Neutrophil (primary cell): ENCODE data around the gene SERPINE2.

Source experiments
- H3K27ac ChIP-seq: fragments of 200-600 bp; sonication (generic); 2 replicates; pipeline ENCODE4 v1.5.1; 2016; ENCODE audit warnings: mild to moderate bottlenecking, moderate library complexity
- H3K27me3 ChIP-seq: fragments of 200-600 bp; sonication (generic); 2 replicates; pipeline ENCODE4 v1.6.0; 2016; ENCODE audit warnings: mild to moderate bottlenecking
- H3K36me3 ChIP-seq: fragments of 200-600 bp; sonication (generic); 2 replicates; pipeline ENCODE4 v1.5.1; 2017
- H3K4me1 ChIP-seq, 2 experiments: fragments of 200-600 bp in 1 of 2; sonication (generic) in 1 of 2; 1 replicate in 1 of 2; 2 replicates in 1 of 2; pipeline versions ENCODE4 v1.5.1 to v1.6.1; 2013 to 2016; ENCODE audit warnings: low read depth in 1 of 2, low read length in 1 of 2, mild to moderate bottlenecking in 1 of 2, moderate library complexity in 1 of 2; ENCODE audit not compliant: control insufficient read depth in 1 of 2, insufficient read depth in 1 of 2
- H3K4me3 ChIP-seq, 2 experiments: fragments of 200-600 bp in 1 of 2; sonication (generic) in 1 of 2; 1 replicate in 1 of 2; 2 replicates in 1 of 2; pipeline ENCODE4 v1.5.1; 2013 to 2016; ENCODE audit warnings: low read depth in 1 of 2, low read length in 1 of 2, mild to moderate bottlenecking in 1 of 2, moderate library complexity in 1 of 2
- H3K9me3 ChIP-seq: fragments of 200-600 bp; sonication (generic); 2 replicates; pipeline ENCODE4 v1.5.1; 2016
- CTCF ChIP-seq: fragments of 200-600 bp; sonication (generic); IDR thresholded peaks from 2 replicates; pipeline ENCODE4 v1.5.1; 2016; ENCODE audit warnings: antibody characterized with exemption

The SERPINE2 gene

GRCh38 chr2:223949241-223949840 is 89.7 kb downstream of the SERPINE2 start:
- no peak for TF ChIP-seq CTCF
- peaks cover 51 to 52% of the 10 kb centered on the region in 2 experiments for H3K4me1 ChIP-seq
- no peak overlapping the region for H3K4me3 ChIP-seq
- no peak overlapping the region for H3K27ac ChIP-seq
- no peaks in the 10 kb centered on the region for H3K27me3 ChIP-seq
- H3K36me3 ChIP-seq: no peaks in the 10 kb centered on the region
- no peaks in the 10 kb centered on the region for H3K9me3 ChIP-seq

GRCh38 chr2:223947711-223948205 is 91.3 kb downstream of the SERPINE2 start:
- Histone ChIP-seq H3K9me3 (no peaks in the 10 kb centered on the region), H3K4me1 (peaks cover 57 to 60% of the 10 kb centered on the region in 2 experiments), H3K36me3 (no peaks in the 10 kb centered on the region), H3K27me3 (no peaks in the 10 kb centered on the region), H3K4me3 (no peak overlapping the region), H3K27ac (no peak overlapping the region)
- no peak for TF ChIP-seq CTCF

GRCh38 chr2:223945755-223946154 is 93.3 kb downstream of the SERPINE2 start:
- no peaks in the 10 kb centered on the region for H3K27me3 ChIP-seq
- H3K36me3 ChIP-seq: no peaks in the 10 kb centered on the region
- peak overlapping the region; percentile 84 for H3K27ac ChIP-seq
- TF ChIP-seq CTCF: no peak
- peaks cover 55 to 64% of the 10 kb centered on the region in 2 experiments for H3K4me1 ChIP-seq
- peak overlapping the region; percentile 82 to 93 for H3K4me3 ChIP-seq
- H3K9me3 ChIP-seq: no peaks in the 10 kb centered on the region

GRCh38 chr2:223944703-223945531 is 94.2 kb downstream of the SERPINE2 start, which contains the start of gene WDFY1:
Gene WDFY1 (minus strand): TSS chr2:223945335. CDS start chr2:223945284, 51 bp downstream.
- Histone ChIP-seq H3K27me3 (no peaks in the 10 kb centered on the region), H3K9me3 (no peaks in the 10 kb centered on the region), H3K27ac (peak within 1 kb of the TSS; percentile 84), H3K36me3 (no peaks in the 10 kb centered on the region), H3K4me1 (peaks cover 50 to 58% of the 10 kb centered on the region in 2 experiments), H3K4me3 (peak within 1 kb of the TSS; percentile 82 to 93)
- TF ChIP-seq CTCF: no peak

GRCh38 chr2:223944166-223944702 is 94.9 kb downstream of the SERPINE2 start:
- Histone ChIP-seq H3K4me1 (peaks cover 49 to 58% of the 10 kb centered on the region in 2 experiments), H3K36me3 (no peaks in the 10 kb centered on the region), H3K27me3 (no peaks in the 10 kb centered on the region), H3K27ac (peak overlapping the region; percentile 84), H3K9me3 (no peaks in the 10 kb centered on the region), H3K4me3 (peak overlapping the region; percentile 82 to 93)
- TF ChIP-seq CTCF: no peak
